ENCODE data around the gene MAP3K20.

Gene MAP3K20

DNA sequence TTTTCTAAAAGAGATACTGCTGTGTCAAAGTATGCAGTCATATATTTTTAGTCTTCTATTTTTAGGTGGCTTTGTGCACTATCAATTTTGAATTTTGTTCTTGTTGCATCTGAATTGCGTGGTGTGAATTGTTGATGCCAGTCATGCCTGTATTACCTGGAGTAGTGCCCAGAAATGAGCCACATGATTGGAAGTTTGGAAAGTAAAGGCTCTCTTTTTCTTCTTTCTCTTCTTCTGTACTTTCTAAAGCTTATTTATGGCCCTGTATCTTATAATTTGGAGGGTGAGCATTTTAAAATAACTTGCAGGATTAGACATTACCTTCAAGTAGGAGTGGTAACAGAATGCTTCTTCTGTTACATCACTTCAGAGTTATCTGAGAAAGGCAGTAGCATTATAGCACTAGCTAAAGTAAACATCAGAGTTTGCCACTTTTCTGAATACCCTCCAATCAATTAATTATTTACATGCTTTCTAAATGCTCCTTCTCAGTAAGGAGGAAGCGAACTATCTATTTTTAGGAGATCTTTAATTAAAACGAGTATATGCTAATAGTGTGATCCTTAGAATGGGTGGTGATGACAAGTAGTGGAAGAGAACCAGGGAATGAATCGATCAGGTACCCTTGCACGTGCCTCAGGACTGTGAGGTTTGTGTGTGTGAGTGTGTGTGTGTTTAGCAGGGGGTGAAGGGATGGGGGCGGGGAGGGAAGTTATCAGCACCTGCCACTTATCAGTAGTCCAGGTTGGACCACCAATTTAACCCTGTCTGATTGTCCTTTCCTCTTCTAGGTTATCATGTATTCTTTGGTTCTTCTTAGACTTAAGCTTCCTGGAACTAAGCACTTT lies 112.5 kb downstream of the MAP3K20 start:
- no peaks in the 10 kb centered on the region for H3K9me3 ChIP-seq
- H3K36me3 ChIP-seq = no peaks in the 10 kb centered on the region
- H3K4me3 ChIP-seq (ENCODE audit: low read depth in 1 of 2, low read length in 1 of 2) = no peak overlapping the region
- no peaks in the 10 kb centered on the region for H3K27me3 ChIP-seq
- H3K4me1 ChIP-seq (ENCODE audit: control insufficient read depth in 1 of 2, insufficient read depth in 1 of 2, low read depth in 1 of 2, low read length in 1 of 2) = no peaks in the 10 kb centered on the region
- H3K27ac ChIP-seq = no peak overlapping the region
- no peak for TF ChIP-seq CTCF (IDR thresholded peaks at IDR 0.05)

GRCh38 chr2:173191601-173192000 lies 116.0 kb downstream of the MAP3K20 start:
- Histone ChIP-seq H3K27me3 (no peaks in the 10 kb centered on the region), H3K4me3 (ENCODE audit: low read depth in 1 of 2, low read length in 1 of 2) (no peak overlapping the region), H3K4me1 (ENCODE audit: control insufficient read depth in 1 of 2, insufficient read depth in 1 of 2, low read depth in 1 of 2, low read length in 1 of 2) (no peaks in the 10 kb centered on the region), H3K27ac (no peak overlapping the region), H3K36me3 (no peaks in the 10 kb centered on the region), H3K9me3 (no peaks in the 10 kb centered on the region)
- TF ChIP-seq CTCF (IDR thresholded peaks at IDR 0.05) = no peak

DNA sequence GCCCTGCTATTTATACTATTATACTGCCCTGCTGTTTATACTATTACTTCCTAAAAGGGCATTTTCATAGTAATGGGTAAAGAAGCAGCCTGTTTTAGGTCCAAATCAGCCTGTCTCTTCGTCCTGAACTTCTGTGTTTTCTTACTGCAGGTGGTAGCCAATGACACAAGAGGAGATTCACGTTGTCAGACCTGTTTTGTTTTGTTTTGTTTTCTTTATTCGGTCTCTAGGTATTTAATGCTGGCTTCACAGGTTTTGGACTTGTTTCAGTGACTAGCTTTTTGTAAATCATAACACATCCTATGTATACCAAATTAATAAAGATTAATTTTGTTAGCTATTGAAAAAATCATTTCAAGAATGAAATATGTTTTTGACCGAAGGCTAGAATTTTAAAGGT lies 116.4 kb downstream of the MAP3K20 start:
- Histone ChIP-seq H3K36me3 (no peaks in the 10 kb centered on the region), H3K4me3 (ENCODE audit: low read depth in 1 of 2, low read length in 1 of 2) (no peak overlapping the region), H3K27me3 (no peaks in the 10 kb centered on the region), H3K9me3 (no peaks in the 10 kb centered on the region), H3K4me1 (ENCODE audit: control insufficient read depth in 1 of 2, insufficient read depth in 1 of 2, low read depth in 1 of 2, low read length in 1 of 2) (no peaks in the 10 kb centered on the region), H3K27ac (no peak overlapping the region)
- TF ChIP-seq CTCF (IDR thresholded peaks at IDR 0.05) = no peak

GRCh38 chr2:173193925-173194324 lies 118.3 kb downstream of the MAP3K20 start:
- no peak for TF ChIP-seq CTCF (IDR thresholded peaks at IDR 0.05)
- Histone ChIP-seq H3K27ac (no peak overlapping the region), H3K4me3 (ENCODE audit: low read depth in 1 of 2, low read length in 1 of 2) (no peak overlapping the region), H3K36me3 (no peaks in the 10 kb centered on the region), H3K9me3 (no peaks in the 10 kb centered on the region), H3K4me1 (ENCODE audit: control insufficient read depth in 1 of 2, insufficient read depth in 1 of 2, low read depth in 1 of 2, low read length in 1 of 2) (no peaks in the 10 kb centered on the region), H3K27me3 (no peaks in the 10 kb centered on the region)

DNA sequence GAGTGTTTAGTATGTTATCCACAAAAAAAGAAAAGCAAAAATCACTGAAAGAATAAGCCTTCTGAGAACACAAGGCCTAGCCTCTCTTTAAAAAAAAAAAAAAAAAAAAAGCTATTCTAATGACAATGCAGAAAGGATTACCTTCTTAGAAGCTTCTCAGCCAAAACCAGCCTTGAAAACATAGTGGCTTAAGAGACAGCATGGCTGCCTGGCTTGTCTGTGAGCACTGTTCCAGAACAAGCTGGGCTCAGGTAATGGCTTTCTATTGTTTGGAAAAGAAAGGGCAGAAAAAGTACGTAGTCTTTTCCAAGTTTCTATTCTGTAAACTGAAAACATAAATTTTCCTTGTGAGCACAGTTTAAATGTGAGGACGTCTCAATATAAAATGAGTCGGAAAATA lies 119.5 kb downstream of the MAP3K20 start:
- no peak for TF ChIP-seq CTCF (IDR thresholded peaks at IDR 0.05)
- Histone ChIP-seq H3K36me3 (no peaks in the 10 kb centered on the region), H3K27me3 (no peaks in the 10 kb centered on the region), H3K9me3 (no peaks in the 10 kb centered on the region), H3K27ac (no peak overlapping the region), H3K4me3 (ENCODE audit: low read depth in 1 of 2, low read length in 1 of 2) (no peak overlapping the region), H3K4me1 (ENCODE audit: control insufficient read depth in 1 of 2, insufficient read depth in 1 of 2, low read depth in 1 of 2, low read length in 1 of 2) (no peaks in the 10 kb centered on the region)

All from neutrophil (primary cell).